ENCODE data around the gene KCNJ12.
"Not testable (repeated sequence)": the region's sequence is repeated elsewhere in the genome, so short reads cannot be mapped to it uniquely, and the experiment has no call there.

KCNJ12 gene

GRCh38 chr17:21423190-21423493, 47.0 kb downstream of the KCNJ12 start:
- not testable (repeated sequence) for DNase-seq

DNA sequence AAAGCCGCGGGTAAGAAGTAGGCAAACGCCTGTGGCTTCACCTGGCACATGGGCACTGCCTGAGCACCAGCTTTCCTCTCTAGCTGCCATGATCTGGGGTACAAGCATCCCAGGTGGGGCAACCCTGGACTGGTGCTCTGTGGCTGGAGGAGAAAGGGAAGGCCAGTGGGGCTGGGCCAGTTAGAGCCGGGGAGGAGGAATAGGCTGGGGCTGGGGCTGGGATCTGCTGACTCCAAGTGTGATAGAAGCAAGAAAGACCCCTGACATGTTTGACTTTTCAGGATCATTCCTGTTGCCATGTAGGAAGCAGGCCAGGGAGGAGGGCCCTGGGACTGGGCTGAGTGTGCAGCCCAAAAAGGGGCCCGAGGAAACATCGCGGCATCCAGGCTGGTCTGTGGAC, 48.5 kb downstream of the KCNJ12 start:
- not testable (repeated sequence) for DNase-seq

- no peak for DNase-seq
Observed at GRCh38 chr17:21425321-21425720, 49.2 kb downstream of the KCNJ12 start.

DNA sequence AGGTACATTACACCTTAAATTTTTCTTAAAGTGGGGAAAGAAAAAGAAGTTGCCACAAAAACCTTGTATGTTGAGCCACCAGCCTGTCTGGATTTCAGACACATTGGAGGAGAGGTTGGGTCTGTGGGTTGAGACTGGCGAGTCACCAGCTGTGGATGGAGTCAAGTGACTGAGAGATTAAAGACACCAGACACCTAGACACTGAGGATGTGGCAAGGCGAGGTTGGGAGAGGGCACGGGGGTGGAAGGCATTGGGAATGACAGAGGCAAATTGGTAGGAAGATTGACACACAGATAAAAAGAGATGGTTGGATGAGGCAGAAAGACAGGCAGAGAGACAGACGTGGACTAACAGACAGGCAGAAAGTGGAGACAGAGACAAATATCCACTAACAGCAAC, 49.6 kb downstream of the KCNJ12 start:
- no peak for DNase-seq

DNA sequence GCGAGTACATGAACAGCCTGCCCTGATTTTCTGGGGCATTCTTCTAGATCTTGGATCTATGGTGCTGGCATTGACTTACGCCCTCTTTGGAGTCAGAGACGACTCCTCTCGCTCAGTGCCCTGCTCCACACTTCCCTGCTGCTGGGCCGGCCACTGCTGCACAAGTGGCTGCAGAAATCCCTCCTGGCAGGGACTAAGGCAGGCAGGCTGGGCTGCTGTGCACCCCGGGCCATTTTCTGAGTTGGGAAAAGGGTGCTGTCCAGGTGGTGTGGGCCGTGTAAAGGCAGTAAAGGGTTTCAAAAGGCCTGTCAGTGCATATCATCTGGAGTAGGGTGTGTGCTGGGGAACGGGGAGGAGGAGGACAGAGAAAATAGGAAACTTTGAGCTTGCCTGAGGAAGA, 50.1 kb downstream of the KCNJ12 start:
- DNase-seq: not testable (repeated sequence)

- DNase-seq: not testable (repeated sequence)
Observed at GRCh38 chr17:21426876-21427275, 50.7 kb downstream of the KCNJ12 start.

DNA sequence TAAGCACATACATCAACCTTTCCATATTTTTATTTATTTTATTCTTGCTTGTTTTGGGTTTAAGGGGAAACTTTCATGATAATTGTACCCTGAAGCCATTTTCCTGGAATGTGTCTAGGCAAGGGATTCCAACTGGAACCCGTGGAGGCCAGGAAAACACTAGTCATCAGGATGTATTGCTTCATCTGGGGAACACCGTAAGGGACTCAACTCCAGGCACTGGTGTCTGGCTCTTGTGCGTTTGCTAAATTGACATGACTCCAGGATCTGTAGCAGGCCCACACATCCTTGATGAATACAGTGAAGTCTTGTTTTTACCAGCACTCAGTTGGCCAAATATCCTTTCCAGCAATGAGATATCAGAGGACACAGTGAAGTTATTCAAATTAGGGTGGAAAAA, 51.6 kb downstream of the KCNJ12 start:
- DNase-seq: not testable (repeated sequence)

GRCh38 chr17:21428752-21429424, 52.7 kb downstream of the KCNJ12 start:
- not testable (repeated sequence) for DNase-seq

DNA sequence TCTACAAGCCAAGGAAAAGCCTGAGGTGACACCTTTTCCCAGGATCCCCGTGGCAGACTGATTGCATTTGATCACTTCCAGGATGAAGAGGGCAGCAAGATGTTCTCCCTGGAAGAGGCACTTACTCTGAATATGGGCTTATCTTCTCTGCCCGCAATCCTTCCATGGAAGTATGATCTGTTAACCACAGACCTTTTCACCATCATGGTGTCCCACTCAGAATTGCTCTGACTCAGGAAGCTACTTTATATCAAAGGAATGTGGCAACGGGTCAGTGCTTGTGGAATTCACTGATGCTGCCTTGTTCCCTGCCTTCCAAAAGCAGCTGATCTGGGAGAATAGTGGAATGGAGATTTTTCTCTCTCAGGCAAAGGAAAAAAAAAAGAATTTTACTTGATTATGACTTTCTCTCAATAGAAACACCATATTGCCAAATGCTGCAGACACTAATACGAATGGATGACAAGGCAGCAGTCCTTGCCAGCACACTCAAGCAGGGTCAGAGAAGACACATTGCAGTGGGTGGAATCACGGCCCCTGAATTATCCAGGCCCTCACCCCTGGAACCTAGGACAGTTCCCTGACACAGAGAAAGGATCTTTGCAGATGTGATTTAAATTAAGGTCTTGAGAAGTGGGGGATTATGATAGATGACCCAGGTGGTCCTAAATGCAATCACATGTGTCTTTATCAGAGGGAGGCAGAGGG, 53.9 kb downstream of the KCNJ12 start:
- not testable (repeated sequence) for DNase-seq

- not testable (repeated sequence) for DNase-seq
Observed at GRCh38 chr17:21433971-21434370, 57.8 kb downstream of the KCNJ12 start.

DNA sequence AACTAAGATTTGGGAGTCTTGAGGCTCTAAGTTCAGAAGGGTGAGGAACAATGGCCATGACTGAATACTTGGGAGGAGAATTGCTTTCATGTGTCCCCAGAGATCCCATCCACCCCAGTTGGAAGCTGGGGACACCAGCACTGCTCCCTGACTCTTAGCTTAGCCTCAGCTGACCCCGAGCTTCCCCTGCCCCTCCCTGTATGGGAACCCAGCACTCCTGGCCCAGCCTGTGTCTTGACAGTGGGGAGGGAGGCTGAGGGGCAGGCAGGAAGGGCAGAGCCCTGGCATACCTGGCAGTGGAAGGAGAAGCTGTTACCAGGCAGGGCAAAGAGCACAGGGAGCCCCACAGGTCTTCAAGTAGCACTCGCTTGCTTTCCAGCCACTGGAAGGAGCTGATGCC, 58.8 kb downstream of the KCNJ12 start:
- not testable (repeated sequence) for DNase-seq

- DNase-seq: not testable (repeated sequence)
Observed at GRCh38 chr17:21436481-21436880, 60.3 kb downstream of the KCNJ12 start.

DNA sequence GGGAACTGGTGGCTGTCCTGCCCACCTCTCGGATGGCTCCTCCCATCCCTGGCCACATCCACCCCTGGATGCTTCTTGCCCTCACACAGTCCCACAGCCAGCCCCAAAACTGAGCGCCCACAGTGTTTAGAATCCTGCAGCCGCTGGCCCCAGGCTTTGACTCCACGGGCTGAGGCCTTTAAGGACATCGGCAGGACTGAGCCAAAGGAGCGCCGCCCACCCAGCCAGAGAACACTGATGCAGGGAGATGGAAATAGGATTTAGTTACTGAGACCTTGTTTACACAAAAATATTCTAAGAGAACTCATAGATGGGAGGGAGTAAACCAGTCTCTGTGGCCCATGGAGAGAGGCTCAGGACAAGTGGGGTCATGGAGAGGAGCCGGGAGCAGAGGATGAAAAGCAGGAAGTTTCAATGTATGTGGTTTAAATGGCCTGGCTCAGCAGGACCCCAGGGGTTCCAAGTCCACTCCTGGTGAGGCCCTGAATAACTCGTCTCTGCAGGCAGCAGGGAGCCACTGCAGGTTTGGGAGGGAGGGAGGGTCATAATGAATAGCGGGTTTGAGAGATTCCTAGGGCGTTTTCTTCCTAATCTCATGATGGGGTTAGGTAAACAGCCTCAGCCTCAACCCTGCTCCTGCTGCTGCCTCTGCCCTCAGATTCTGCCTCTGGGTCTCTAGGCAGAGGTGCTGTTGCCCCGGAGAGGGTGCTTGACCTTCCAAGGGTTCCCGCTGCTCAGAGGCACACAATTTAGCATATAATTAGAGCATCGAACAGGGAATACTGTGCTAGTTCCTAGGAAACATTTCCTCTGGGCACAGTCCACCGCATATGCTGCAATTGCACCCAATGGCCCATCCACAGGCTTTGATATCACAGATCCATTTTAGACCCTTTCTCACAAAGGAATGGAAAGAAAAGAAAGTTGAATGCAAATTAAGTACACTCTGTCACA, 61.0 kb downstream of the KCNJ12 start:
- not testable (repeated sequence) for DNase-seq

- DNase-seq: not testable (repeated sequence)
Observed at GRCh38 chr17:21438316-21439014, 62.3 kb downstream of the KCNJ12 start.

DNA sequence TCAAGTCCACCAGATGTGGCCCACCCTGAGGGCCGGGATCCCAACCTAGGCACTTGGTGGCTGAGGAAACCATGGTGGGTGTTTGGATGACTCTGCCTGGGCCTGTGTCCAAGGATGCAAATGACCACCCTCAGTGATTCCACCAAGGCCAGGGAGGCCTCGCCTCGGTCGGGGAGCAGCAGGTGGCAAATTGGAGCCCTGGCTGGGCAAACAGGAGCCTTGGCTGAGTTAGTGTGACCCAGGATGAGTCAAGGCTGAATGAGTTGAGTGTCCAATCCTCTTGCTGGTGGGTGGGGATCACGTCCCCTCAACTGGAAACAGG, 62.8 kb downstream of the KCNJ12 start:
- not testable (repeated sequence) for DNase-seq

GRCh38 chr17:21445091-21445650, 69.0 kb downstream of the KCNJ12 start:
- no peak for DNase-seq

DNA sequence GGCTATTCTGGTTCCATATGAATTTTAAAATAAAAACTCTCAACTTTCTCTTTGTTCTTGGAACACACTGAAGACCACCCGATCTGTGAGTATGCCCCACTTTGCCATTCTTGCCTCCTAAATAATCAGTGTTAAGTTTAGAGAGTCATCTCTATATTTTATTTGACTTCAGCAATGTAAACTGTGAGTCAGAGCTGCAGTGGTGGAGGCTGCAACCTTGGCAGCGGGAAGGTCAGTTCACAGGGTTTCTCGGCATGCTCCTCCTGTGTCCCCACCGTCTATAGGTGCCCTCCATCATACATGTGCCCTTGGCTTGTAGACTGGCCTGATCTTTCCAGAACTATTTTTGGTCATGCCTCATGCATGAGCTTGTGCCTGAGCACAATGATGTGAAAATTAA, 71.4 kb downstream of the KCNJ12 start:
- DNase-seq: not testable (repeated sequence)

DNA sequence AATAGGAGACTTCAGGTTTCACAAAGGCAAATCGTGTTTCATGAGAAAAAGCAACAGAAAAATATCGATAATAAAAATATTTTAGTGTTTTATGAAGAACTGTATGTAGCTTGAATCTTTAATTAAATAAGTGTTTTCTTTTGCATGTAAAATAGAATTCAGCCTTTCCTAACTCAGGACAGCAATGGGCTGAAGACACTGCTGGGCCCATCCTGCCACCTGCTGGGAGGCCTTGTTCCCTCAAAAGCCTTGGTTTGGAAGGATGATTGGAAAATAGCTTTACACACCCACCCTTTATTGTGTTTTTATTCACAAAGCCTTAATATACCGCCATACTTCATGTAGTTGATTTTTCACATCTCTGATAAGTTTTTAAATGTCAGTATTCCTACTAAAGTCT, 73.7 kb downstream of the KCNJ12 start:
- DNase-seq: not testable (repeated sequence)

DNA sequence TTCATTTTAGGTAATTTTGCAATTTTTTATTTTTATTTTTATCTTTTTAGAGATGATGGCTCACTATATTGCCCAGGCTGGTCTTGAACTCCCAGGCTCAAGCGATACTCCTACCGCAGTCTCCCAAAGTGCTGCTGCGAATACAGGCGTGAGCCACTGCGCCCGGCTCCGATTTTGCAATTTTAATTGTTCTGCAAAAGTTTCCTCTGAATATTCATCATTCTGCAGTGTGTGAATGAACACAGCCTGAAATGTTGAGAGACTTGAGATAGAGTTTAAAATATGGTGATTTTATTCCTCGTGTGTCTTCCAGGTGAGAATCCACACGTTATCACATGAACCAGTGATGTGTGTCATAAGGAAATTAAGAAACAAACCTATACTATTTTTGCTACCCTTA, 75.8 kb downstream of the KCNJ12 start:
- no peak for DNase-seq

DNA sequence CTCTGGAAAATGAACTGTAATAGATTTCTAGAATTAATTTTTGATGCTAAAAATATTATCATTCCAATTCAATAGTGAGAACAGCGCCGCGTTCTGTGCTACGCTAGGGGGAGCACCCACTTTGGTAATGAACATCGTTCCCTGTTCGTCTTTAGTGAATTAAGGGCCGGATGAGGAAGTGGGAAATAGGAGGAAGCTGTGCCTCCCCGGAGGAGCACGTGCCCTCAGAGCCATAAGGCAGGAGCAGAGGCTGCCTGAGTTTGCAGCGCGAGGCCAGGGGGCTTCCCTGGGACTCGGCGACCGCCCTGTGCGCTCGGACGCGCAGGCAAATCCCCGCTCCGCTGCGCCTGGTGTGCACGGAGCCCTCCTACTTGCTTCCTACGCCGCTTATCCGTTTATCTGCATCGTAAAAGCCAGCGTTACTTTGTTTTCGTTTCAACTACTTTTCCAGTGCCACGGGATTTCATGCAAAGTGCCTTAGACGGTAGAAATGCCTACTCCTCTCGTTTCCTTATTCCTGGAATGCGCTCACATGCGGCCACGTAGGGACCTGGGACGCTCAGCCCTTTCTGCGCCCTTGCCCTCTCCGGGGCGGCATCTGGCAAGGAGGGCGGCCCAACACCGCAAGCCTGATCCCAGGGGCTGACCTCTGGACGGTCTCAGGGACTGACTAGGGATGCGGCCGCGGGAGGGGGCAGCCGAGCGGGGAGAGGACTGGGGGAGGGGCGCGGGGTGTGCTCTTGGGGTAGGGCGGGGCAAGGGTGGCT, 76.4 kb downstream of the KCNJ12 start:
- DNase-seq: peak; percentile 18 to 43

DNA sequence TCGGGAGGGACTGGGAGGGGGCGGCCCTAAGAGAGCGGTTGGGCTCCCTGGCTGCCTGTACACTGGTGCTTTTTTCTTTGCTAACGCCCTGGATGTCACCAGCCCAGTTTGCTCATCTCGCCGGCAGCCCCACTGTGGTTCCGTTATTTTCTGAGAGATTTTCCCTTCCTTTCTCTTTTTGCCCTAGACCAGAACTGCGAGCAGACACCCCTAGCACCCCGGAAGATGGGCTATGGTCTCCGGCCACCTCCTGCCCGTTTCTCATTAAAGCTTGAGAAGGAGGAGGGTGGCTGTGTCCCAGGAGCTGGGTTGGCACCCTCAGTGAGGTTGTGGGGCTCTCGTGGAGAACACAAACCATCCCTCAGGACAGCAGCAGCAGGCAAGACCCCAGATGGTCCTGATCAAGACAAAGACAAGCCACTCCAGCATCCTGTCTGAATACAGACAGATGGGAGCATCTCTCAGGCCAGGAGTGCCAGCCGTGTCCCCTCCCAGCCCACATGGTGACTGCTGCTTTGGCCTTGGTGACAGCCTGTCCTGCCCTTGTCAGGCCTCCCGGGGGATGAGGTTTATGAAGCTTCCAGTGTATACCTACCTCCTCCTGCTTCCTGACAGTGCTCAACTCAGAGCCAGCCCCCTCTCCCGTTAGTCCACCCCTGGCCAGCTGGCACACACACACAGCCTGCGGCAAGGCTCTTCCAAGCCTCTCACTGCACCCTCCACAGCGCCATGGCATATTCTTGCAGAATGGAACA, 77.2 kb downstream of the KCNJ12 start:
- no peak for DNase-seq
